Choroid plexus epithelial cell (primary cell): Measurements from ENCODE around the gene C1orf21.

Source experiments
- DNase-seq: peaks from one replicate; pipeline ENCODE4 v3.0.0-alpha.2; 2010; ENCODE audit warnings: low read depth
- H3K4me3 ChIP-seq: 2 replicates; pipeline ENCODE4 v1.5.1; 2011; ENCODE audit warnings: low read depth, mild to moderate bottlenecking, control low read depth, low read length, moderate library complexity
- TF ChIP-seq, protein P1 (sequence below): conservative IDR thresholded peaks from 2 replicates; pipeline ENCODE4 v1.5.1; 2011; ENCODE audit warnings: low read depth, mild to moderate bottlenecking, control low read depth, inconsistent platforms, low read length, moderate library complexity

The C1orf21 gene

DNA sequence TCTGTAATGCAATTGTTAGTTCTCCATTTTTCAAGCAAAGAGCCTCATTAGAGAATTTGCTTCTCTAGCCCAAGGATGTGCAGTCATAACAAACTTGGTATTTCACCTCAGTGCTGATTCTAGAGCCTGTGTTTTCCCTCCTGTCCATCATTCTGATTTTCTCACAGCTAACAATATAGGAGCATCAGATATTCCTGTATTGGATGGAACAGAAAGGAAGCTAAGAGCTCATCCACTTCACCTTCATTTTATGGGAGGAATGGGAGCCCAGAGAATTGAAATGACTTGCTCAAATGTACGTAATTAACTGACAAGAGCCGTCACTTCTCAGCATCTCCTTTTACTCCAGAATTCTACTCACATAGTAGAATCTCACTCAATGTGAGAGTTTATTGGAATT, 271.2 kb downstream of the C1orf21 start:
- TF ChIP-seq, protein P1, sequence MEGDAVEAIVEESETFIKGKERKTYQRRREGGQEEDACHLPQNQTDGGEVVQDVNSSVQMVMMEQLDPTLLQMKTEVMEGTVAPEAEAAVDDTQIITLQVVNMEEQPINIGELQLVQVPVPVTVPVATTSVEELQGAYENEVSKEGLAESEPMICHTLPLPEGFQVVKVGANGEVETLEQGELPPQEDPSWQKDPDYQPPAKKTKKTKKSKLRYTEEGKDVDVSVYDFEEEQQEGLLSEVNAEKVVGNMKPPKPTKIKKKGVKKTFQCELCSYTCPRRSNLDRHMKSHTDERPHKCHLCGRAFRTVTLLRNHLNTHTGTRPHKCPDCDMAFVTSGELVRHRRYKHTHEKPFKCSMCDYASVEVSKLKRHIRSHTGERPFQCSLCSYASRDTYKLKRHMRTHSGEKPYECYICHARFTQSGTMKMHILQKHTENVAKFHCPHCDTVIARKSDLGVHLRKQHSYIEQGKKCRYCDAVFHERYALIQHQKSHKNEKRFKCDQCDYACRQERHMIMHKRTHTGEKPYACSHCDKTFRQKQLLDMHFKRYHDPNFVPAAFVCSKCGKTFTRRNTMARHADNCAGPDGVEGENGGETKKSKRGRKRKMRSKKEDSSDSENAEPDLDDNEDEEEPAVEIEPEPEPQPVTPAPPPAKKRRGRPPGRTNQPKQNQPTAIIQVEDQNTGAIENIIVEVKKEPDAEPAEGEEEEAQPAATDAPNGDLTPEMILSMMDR: no peak
- no peak for DNase-seq
- no peak overlapping the region for H3K4me3 ChIP-seq

DNA sequence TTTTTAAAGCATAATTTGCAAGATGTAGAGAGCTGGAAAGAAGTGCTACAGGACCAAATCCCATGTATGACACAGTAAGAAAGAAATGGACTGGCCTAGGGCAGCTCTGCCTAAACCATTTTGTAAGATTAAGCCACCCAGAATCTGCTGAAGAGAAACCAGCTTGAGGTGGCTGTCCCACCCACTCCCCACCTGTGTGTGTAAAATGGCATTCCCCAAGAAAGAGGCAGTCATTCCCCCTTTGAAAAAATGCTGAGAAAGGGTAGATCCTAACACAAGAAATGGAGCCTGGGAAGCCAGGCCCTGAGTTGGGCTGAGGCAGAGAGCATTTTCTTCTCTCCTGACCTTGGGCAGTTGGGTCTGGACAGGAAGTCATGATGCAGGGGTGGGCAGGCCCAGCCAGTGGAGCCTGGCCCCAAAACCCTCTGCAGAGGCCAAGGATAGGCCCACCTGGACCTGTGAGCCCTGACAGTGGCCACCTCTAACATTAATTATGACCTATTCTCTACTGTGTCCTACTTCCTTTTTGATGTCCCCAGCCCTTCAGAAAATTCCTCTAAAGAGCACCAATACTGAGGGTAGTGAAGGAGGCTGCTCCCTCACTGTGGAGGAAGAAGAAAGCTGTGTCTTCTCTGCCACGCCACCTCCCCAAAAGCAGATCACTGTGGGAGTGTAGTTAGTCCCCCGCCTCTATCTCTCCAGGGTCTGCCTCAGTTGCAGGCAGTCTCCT, 273.8 kb downstream of the C1orf21 start:
- no peak overlapping the region for H3K4me3 ChIP-seq
- TF ChIP-seq, protein P1: no peak
- DNase-seq: no peak

DNA sequence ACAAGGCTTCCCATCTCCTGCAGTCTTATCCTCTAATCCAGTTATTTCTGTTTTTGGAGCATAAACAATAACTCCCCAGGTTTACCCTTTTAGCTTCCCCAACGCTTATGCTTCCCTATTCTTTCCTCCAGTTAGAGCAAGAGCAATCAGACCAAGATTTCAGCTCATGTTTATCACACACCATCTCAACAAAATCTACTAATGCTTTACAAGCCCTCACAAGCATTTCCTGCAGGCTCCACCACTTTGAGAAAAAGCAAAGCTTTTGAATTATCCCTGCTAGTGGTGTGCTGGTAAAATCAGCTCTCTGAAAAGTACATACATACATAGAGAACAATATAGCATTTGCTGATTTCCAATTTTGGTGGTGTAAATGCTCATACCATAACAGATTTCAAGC, 275.0 kb downstream of the C1orf21 start:
- no peak overlapping the region for H3K4me3 ChIP-seq
- TF ChIP-seq, protein P1: no peak
- no peak for DNase-seq

DNA sequence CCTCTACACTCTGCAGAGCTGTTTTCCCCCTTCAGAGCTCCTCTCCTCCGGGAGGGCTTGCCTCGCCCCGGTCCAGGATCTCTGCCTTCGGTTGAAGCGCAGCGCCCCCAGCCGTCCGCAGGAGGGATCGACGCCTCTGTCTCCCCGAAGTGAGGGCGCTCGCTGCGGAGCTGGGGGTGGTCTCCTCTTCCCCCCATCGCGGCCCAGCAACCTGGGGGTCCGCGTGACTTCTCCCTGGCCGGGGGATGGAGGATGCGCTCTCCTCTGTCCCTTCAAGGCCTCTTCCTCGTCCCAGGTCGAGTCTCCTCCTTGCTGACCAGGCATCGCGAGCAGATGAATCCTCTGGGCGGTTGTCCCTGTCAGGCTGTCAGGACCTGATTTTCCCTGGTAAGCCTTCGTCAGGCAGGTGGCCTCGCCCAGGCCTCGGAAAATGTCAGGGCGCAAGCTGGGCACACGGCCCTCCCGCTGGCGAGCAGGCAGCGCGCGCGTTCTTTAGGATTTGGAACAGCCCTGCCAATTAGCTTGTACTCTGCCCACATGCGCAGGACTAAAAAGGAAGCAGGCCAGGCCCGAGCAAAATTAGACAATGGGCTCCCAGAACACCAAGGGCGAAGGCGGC, 277.3 kb downstream of the C1orf21 start:
- peak overlapping the region; percentile 54 for H3K4me3 ChIP-seq
- DNase-seq: peak; percentile 72
- TF ChIP-seq, protein P1: peak; percentile 95

DNA sequence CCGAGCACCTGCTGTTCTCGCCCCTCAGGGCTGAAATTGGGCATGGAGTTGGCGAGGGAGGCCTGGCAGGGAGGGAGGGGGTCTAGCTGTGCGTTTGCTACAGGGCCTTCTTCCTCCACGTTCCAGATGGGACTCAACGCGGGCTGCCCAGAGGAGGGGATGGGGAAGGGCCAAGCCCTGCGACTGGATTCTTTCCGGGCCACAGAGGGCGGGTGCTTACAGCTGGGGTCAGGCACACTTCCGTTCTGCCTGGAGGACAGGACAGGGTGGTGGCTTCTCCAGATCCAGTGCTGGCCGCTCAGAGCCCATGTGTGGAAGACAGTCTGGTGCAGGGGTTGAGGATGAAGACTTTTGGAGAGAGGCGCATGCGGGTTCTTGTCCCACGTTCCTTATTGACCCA, 277.8 kb downstream of the C1orf21 start:
- H3K4me3 ChIP-seq: no peak overlapping the region
- DNase-seq: no peak
- TF ChIP-seq, protein P1: no peak

DNA sequence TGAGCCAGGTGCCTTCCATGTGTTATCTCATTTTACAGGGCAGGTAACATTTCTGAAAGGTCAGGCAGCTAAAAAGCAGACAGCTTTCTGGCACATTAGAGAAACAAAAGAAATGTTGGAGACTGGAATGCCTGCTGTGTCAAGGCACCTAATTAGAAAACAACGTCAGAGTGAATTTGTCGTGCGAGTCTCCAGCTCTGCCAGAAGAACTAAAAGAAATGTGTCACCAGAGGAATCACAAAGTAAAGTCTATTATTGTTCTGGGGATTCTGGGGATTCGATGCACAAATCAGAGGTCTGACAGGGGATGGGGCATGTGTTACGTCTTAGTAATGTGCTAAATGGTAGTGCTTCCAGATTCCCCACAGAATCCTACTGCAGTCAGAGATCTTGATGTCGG, 278.5 kb downstream of the C1orf21 start:
- TF ChIP-seq, protein P1: no peak
- H3K4me3 ChIP-seq: no peak overlapping the region
- no peak for DNase-seq

DNA sequence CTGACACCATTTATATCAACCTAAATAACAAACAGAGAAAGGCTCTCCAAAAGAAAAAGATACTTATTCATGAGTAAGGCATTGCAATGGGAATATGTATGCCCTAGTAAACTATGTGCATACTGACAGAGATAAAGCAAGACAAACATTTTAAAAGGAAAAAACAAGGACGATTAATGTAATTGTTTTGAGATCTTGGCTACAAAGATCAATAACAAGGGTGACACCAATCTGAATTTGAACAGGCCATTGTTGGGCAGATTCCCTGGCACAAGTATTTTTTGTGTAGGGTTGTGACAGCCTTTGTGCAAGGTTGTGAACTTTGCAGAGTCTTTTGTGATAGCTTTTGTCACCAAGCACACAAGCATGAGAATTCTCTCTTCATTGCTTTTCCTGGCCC, 282.6 kb downstream of the C1orf21 start:
- no peak overlapping the region for H3K4me3 ChIP-seq
- no peak for DNase-seq
- TF ChIP-seq, protein P1: no peak
